LNCaP clone FGC (cell line): ENCODE results near the gene DLEC1.

Source experiments
- DNase-seq: peaks from one replicate; pipeline ENCODE4 v3.0.0-alpha.2; 2011; ENCODE audit warnings: low read depth
- H3K4me3 ChIP-seq: 2 replicates; pipeline ENCODE4 v1.5.1; 2011; ENCODE audit warnings: mild to moderate bottlenecking, low read depth, low read length, control low read depth
- TF ChIP-seq, protein P1 (sequence below): IDR thresholded peaks from 2 replicates; pipeline ENCODE4 v1.5.1; 2012; ENCODE audit warnings: mild to moderate bottlenecking; ENCODE audit not compliant: control insufficient read depth, insufficient read depth; ENCODE audit errors: extremely low read depth

The DLEC1 gene

DNA sequence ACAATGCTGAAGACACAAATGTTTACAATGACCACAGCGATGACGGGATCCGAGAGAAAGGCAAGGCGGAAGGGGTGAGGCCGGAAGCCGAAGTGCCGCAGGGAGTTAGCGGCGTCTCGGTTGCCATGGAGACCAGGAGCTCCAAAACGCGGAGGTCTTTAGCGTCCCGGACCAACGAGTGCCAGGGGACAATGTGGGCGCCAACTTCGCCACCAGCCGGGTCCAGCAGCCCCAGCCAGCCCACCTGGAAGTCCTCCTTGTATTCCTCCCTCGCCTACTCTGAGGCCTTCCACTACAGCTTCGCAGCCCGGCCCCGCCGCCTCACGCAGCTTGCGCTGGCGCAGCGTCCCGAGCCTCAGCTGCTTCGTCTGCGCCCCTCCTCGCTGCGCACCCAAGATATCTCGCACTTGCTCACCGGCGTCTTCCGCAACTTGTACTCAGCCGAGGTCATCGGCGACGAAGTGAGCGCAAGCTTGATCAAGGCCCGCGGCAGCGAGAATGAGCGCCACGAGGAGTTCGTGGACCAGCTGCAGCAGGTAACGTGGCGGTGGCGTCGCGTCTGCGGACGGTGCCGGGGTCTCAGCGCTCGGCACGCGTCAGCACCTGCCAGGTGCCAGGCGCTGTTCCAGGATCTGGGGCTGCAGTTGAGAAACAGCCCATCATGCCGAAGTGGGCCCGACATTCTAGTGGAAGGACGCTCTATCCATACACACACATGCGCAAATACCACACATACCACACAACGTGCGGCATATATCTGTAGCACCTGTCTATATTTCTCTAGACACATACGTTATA lies at the start of gene DLEC1:
DLEC1 (plus strand) TSS at position 108 of the 798 bp plus-strand sequence; CDS start at position 126, 18 bp downstream.
- no peak for DNase-seq
- TF ChIP-seq, protein P1, sequence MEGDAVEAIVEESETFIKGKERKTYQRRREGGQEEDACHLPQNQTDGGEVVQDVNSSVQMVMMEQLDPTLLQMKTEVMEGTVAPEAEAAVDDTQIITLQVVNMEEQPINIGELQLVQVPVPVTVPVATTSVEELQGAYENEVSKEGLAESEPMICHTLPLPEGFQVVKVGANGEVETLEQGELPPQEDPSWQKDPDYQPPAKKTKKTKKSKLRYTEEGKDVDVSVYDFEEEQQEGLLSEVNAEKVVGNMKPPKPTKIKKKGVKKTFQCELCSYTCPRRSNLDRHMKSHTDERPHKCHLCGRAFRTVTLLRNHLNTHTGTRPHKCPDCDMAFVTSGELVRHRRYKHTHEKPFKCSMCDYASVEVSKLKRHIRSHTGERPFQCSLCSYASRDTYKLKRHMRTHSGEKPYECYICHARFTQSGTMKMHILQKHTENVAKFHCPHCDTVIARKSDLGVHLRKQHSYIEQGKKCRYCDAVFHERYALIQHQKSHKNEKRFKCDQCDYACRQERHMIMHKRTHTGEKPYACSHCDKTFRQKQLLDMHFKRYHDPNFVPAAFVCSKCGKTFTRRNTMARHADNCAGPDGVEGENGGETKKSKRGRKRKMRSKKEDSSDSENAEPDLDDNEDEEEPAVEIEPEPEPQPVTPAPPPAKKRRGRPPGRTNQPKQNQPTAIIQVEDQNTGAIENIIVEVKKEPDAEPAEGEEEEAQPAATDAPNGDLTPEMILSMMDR = no peak
- H3K4me3 ChIP-seq = no peak within 1 kb of the TSS

GRCh38 chr3:37989821-37990480 lies 49.1 kb upstream of the DLEC1 start:
- TF ChIP-seq, protein P1 = no peak
- DNase-seq = no peak
- no peak overlapping the region for H3K4me3 ChIP-seq

DNA sequence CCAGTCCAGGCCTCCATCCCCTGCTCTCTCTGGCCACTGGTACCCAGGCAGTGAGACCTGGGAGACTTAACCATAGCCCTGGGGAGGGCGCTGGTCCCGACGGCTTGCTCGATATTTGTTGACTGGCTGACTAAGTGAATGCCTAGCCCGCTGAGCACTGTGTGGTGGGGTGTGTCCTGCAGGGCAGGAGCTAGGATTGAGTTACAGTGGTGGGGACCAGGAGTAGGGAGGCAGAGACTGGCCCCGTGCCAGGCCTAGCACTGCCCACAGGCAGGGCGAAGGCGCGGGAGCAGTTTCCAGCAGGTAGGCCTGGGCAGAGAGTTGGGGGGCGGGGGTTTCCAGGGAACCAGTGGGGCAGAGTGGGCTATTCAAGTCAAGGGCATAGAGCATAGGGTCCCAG lies 48.5 kb upstream of the DLEC1 start, which contains the start of gene VILL:
VILL (plus strand) TSS at position 260 of the 400 bp plus-strand sequence. CDS start 2,887 bp downstream, outside the sequence.
- TF ChIP-seq, protein P1 = no peak
- no peak within 1 kb of the TSS for H3K4me3 ChIP-seq
- DNase-seq = no peak

- no peak overlapping the region for H3K4me3 ChIP-seq
- TF ChIP-seq, protein P1 = no peak
- DNase-seq = no peak
These were observed 47.9 kb upstream of the DLEC1 start for GRCh38 chr3:37991109-37991508.

GRCh38 chr3:37991823-37992222 lies 47.2 kb upstream of the DLEC1 start:
- TF ChIP-seq, protein P1 = no peak
- no peak for DNase-seq

DNA sequence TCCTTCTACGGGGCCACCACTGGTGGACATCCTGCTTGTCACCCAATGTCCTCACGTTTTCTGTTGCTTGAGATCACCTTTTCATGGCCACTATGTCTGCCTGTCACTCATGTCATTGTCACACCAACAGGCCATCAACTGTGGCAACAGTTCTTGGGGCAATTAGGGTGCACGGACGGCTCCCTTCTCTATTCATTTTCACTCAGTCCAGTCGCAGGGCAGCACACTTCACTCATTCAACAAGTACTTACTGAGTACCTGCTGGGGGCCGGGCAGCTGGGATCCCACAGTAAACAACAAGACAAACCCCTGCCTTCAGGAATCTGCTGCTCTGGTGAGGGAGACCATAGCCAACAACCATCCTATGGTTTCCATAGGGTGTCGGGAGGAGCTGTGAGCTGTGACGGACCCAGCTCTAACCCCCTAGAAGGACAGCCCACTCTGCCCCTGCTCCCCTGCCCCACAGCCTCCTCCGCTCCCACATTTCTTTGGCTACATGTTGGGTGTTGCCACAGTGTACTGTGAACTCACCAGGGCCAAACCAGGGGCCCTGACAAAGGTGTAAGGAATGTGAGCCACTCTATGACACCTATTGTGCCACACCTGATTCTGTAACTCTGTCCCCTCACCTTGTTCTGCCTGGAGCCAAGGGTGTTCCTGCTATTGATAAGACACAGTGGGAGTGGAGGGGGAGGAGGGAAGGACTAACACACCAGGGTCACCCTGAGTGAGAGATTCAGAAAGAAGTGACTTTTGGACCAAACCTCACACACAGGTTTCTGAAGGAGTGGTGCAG lies 46.5 kb upstream of the DLEC1 start:
- H3K4me3 ChIP-seq = no peak overlapping the region
- DNase-seq = no peak
- TF ChIP-seq, protein P1 = no peak

More at GRCh38 chr3:37991823-37992222, 47.2 kb upstream of the DLEC1 start:
- H3K4me3 ChIP-seq = no peak overlapping the region
